Lower lobe of right lung (tissue), 2 donors: ENCODE results near the gene SYCP2L. TPM values are rescaled to one million over a fixed set of nuclear protein-coding genes. Genes with fewer than 3 reads are reported as not detected.
"Not testable (repeated sequence)": the region's sequence is repeated elsewhere in the genome, so short reads cannot be mapped to it uniquely, and the experiment has no call there.

Experiments used
- ATAC-seq, 2 donors: fragments of 200-7000 bp; cut with Tn5 transposase; one replicate each; pipeline ENCODE4 v1.9.1; 2020 to 2022; ENCODE audit warnings: mild to moderate bottlenecking in 2 of 2, moderate library complexity in 2 of 2
- DNase-seq: peaks from one replicate; pipeline ENCODE4 v3.0.0-alpha.2; 2020
- H3K27ac ChIP-seq: fragments of 200-600 bp; one replicate; pipeline ENCODE4 v1.8.0; 2022
- H3K27me3 ChIP-seq: fragments of 200-600 bp; one replicate; pipeline ENCODE4 v1.8.0; 2022; ENCODE audit warnings: low read depth
- H3K36me3 ChIP-seq: fragments of 200-600 bp; one replicate; pipeline ENCODE4 v1.8.0; 2022; ENCODE audit warnings: mild to moderate bottlenecking
- H3K4me1 ChIP-seq: fragments of 200-600 bp; one replicate; pipeline ENCODE4 v1.8.0; 2022
- H3K4me3 ChIP-seq: fragments of 200-600 bp; one replicate; pipeline ENCODE4 v1.8.0; 2022; ENCODE audit warnings: mild to moderate bottlenecking
- H3K9me3 ChIP-seq: fragments of 200-600 bp; one replicate; pipeline ENCODE4 v1.8.0; 2022
- CTCF ChIP-seq: fragments of 200-600 bp; IDR thresholded peaks from one replicate; pipeline ENCODE4 v1.8.0; 2022; ENCODE audit warnings: antibody characterized with exemption, mild to moderate bottlenecking
- intact Hi-C: fragments of 100-400 bp; cut with DNase I; formaldehyde crosslinking; loops from one replicate; pipeline ENCODE4 v1.11.0; 2022
- total RNA-seq: library from RNA; stranded (reverse); fragmentation: NEBNext Ultra II Directional; extraction: Animal tissue kit (Norgen Biotek cat#: 25700); gene quantifications from one replicate; pipeline ENCODE4 v1.2.1, GENCODE V29; 2021
- donor health status: DM: no; HTN: yes; CAD: no; lungs with severe emphysema.

Gene SYCP2L
- total RNA-seq, 1 donor from 2014 or later: 1.0 TPM

- Histone ChIP-seq H3K4me3 (no peak overlapping the region), H3K9me3 (peaks cover 4% of the 10 kb centered on the region), H3K4me1 (peaks cover 2% of the 10 kb centered on the region), H3K36me3 (no peaks in the 10 kb centered on the region), H3K27ac (no peak overlapping the region), H3K27me3 (peaks cover 8% of the 10 kb centered on the region)
- intact Hi-C loops: no loop called here
- no peak for ATAC-seq
- no peak for TF ChIP-seq CTCF
- DNase-seq: no peak
Observed at GRCh38 chr6:10891960-10892359, 5.1 kb downstream of the SYCP2L start.

DNA sequence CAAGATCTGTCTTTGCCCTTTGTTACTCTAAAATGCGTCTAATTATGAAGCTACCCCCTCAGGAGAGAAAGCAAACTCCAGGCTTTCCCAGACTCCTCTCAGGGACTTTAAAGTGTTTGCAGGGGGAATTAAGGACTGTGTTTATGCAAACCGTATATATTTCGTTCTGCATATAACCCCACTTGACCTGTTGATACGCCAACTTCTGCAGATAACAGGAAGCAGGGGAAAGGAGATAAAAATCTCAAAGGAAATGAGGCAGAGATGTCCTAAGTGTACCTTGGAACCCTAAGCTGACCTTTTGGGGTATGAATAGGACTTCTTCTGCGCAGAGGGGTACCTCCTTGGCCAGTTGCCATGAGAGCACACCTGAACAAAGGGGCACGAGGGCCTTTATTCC, 8.1 kb downstream of the SYCP2L start:
- Histone ChIP-seq H3K27ac (no peak overlapping the region), H3K36me3 (no peaks in the 10 kb centered on the region), H3K27me3 (no peaks in the 10 kb centered on the region), H3K4me1 (no peaks in the 10 kb centered on the region), H3K4me3 (no peak overlapping the region), H3K9me3 (peaks cover 4% of the 10 kb centered on the region)
- DNase-seq (no peak), ATAC-seq (no peak)
- intact Hi-C loops: no loop called here
- TF ChIP-seq CTCF: no peak

GRCh38 chr6:10896691-10897090, 9.8 kb downstream of the SYCP2L start:
- intact Hi-C loops: no loop called here
- Histone ChIP-seq H3K36me3 (no peaks in the 10 kb centered on the region), H3K9me3 (no peaks in the 10 kb centered on the region), H3K27ac (no peak overlapping the region), H3K4me3 (no peak overlapping the region), H3K4me1 (no peaks in the 10 kb centered on the region), H3K27me3 (no peaks in the 10 kb centered on the region)
- ATAC-seq (no peak), DNase-seq (no peak)
- TF ChIP-seq CTCF: no peak

GRCh38 chr6:10901770-10902169, 14.9 kb downstream of the SYCP2L start:
- DNase-seq (no peak), ATAC-seq (peak; percentile 42 to 85)
- Histone ChIP-seq H3K27me3 (no peaks in the 10 kb centered on the region), H3K9me3 (no peaks in the 10 kb centered on the region), H3K36me3 (no peaks in the 10 kb centered on the region), H3K4me1 (no peaks in the 10 kb centered on the region), H3K27ac (no peak overlapping the region), H3K4me3 (peak overlapping the region; percentile 21)
- no peak for TF ChIP-seq CTCF
- intact Hi-C loops: no loop called here

- Histone ChIP-seq H3K4me3 (no peak overlapping the region), H3K4me1 (no peaks in the 10 kb centered on the region), H3K27me3 (no peaks in the 10 kb centered on the region), H3K27ac (no peak overlapping the region), H3K36me3 (no peaks in the 10 kb centered on the region), H3K9me3 (no peaks in the 10 kb centered on the region)
- DNase-seq: no peak
- intact Hi-C loops: no loop called here
- TF ChIP-seq CTCF: no peak
- no peak for ATAC-seq
Observed at GRCh38 chr6:10904015-10904414, 17.2 kb downstream of the SYCP2L start.

GRCh38 chr6:10908228-10908627, 21.4 kb downstream of the SYCP2L start:
- Histone ChIP-seq H3K27me3 (no peaks in the 10 kb centered on the region), H3K27ac (no peak overlapping the region), H3K4me1 (no peaks in the 10 kb centered on the region), H3K9me3 (no peaks in the 10 kb centered on the region), H3K36me3 (no peaks in the 10 kb centered on the region), H3K4me3 (no peak overlapping the region)
- ATAC-seq (no peak), DNase-seq (no peak)
- no peak for TF ChIP-seq CTCF
- intact Hi-C loops: no loop called here

- H3K27ac ChIP-seq, H3K27me3 ChIP-seq, H3K9me3 ChIP-seq, H3K36me3 ChIP-seq, DNase-seq, ATAC-seq, H3K4me1 ChIP-seq, intact Hi-C loops, H3K4me3 ChIP-seq: not testable (repeated sequence)
Observed at GRCh38 chr6:10919520-10919919, 32.7 kb downstream of the SYCP2L start.
